H9 (cell line): Measurements from ENCODE around the gene TMEM191C. TPM values are rescaled to one million over a fixed set of nuclear protein-coding genes. Genes with fewer than 3 reads are reported as not detected.
"Not testable (repeated sequence)": the region's sequence is repeated elsewhere in the genome, so short reads cannot be mapped to it uniquely, and the experiment has no call there.

Source experiments
- DNase-seq: peaks from one replicate; pipeline ENCODE4 v3.0.0-alpha.2; 2017
- H2AFZ ChIP-seq: one replicate; pipeline ENCODE4 v1.6.1; 2013; ENCODE audit warnings: mild to moderate bottlenecking, low read length, control low read depth, moderate library complexity
- H2AK5ac ChIP-seq: 2 replicates; pipeline ENCODE4 v1.6.1; 2013; ENCODE audit warnings: low read length, control low read depth, mixed read lengths; ENCODE audit not compliant: insufficient read length
- H2BK120ac ChIP-seq: one replicate; pipeline ENCODE4 v1.6.1; 2013; ENCODE audit warnings: low read depth, mild to moderate bottlenecking, low read length, control low read depth, inconsistent platforms; ENCODE audit not compliant: poor library complexity, severe bottlenecking
- H2BK12ac ChIP-seq: 2 replicates; pipeline ENCODE4 v1.6.1; 2013; ENCODE audit warnings: low read length, control low read depth, mixed read lengths, low read depth; ENCODE audit not compliant: insufficient read length
- H2BK15ac ChIP-seq: 2 replicates; pipeline ENCODE4 v1.6.1; 2013; ENCODE audit warnings: low read depth, low read length, control low read depth
- H2BK20ac ChIP-seq: one replicate; pipeline ENCODE4 v1.6.1; 2013; ENCODE audit warnings: low read depth, mild to moderate bottlenecking, low read length, control low read depth, inconsistent platforms; ENCODE audit not compliant: poor library complexity, severe bottlenecking
- H2BK5ac ChIP-seq: 2 replicates; pipeline ENCODE4 v1.6.1; 2013; ENCODE audit warnings: low read length, control low read depth, mixed read lengths; ENCODE audit not compliant: insufficient read length
- H3K14ac ChIP-seq: 2 replicates; pipeline ENCODE4 v1.6.1; 2013; ENCODE audit warnings: low read length, control low read depth; ENCODE audit not compliant: insufficient read depth
- H3K18ac ChIP-seq: 2 replicates; pipeline ENCODE4 v1.6.1; 2013; ENCODE audit warnings: low read depth, mild to moderate bottlenecking, mixed read lengths, low read length, control low read depth; ENCODE audit not compliant: insufficient read length
- H3K23ac ChIP-seq: 2 replicates; pipeline ENCODE4 v1.6.1; 2013; ENCODE audit warnings: low read length, control low read depth, mixed read lengths, low read depth; ENCODE audit not compliant: insufficient read length
- H3K23me2 ChIP-seq: 2 replicates; pipeline ENCODE4 v1.6.1; 2013; ENCODE audit warnings: low read depth, mild to moderate bottlenecking, mixed read lengths, low read length, control low read depth; ENCODE audit not compliant: insufficient read length, poor library complexity, severe bottlenecking
- H3K27ac ChIP-seq: 2 replicates; pipeline ENCODE4 v1.5.1; 2013; ENCODE audit warnings: low read length, control low read depth, mixed read lengths, low read depth; ENCODE audit not compliant: insufficient read length
- H3K27me3 ChIP-seq: 2 replicates; pipeline ENCODE4 v1.6.1; 2013; ENCODE audit warnings: low read length, control low read depth, inconsistent platforms; ENCODE audit not compliant: insufficient read depth
- H3K4ac ChIP-seq: 2 replicates; pipeline ENCODE4 v1.6.1; 2013; ENCODE audit warnings: low read depth, mild to moderate bottlenecking, control low read depth, inconsistent platforms, low read length, moderate library complexity
- H3K4me1 ChIP-seq: 2 replicates; pipeline ENCODE4 v1.6.1; 2013; ENCODE audit warnings: low read length, control low read depth, inconsistent platforms; ENCODE audit not compliant: insufficient read depth
- H3K4me2 ChIP-seq: 2 replicates; pipeline ENCODE4 v1.6.1; 2013; ENCODE audit warnings: low read length, control low read depth, mixed read lengths; ENCODE audit not compliant: insufficient read length, insufficient read depth
- H3K56ac ChIP-seq: 2 replicates; pipeline ENCODE4 v1.6.1; 2013; ENCODE audit warnings: low read depth, mild to moderate bottlenecking, mixed read lengths, low read length, control low read depth; ENCODE audit not compliant: insufficient read length
- H3K79me1 ChIP-seq: 2 replicates; pipeline ENCODE4 v1.6.1; 2013; ENCODE audit warnings: low read depth, mild to moderate bottlenecking, moderate library complexity, low read length, control low read depth, inconsistent platforms; ENCODE audit not compliant: insufficient read depth, poor library complexity, severe bottlenecking
- H3K79me2 ChIP-seq: 2 replicates; pipeline ENCODE4 v1.6.1; 2013; ENCODE audit warnings: low read length, control low read depth, inconsistent platforms; ENCODE audit not compliant: insufficient read depth
- H3K9ac ChIP-seq: 2 replicates; pipeline ENCODE4 v1.6.1; 2013; ENCODE audit warnings: low read length, control low read depth, mixed read lengths; ENCODE audit not compliant: insufficient read length; ENCODE audit errors: extremely low read depth
- H3K9me3 ChIP-seq: one replicate; pipeline ENCODE4 v1.6.1; 2013; ENCODE audit warnings: low read depth, low read length, inconsistent platforms; ENCODE audit not compliant: control insufficient read depth
- H3T11ph ChIP-seq: one replicate; pipeline ENCODE4 v1.6.1; 2013; ENCODE audit warnings: mild to moderate bottlenecking, low read length, control low read depth, inconsistent platforms
- H4K20me1 ChIP-seq: one replicate; pipeline ENCODE4 v1.6.1; 2013; ENCODE audit not compliant: control insufficient read depth, insufficient read length, insufficient read depth
- H4K5ac ChIP-seq: 2 replicates; pipeline ENCODE4 v1.6.1; 2013; ENCODE audit warnings: low read depth, mild to moderate bottlenecking, mixed read lengths, low read length, control low read depth; ENCODE audit not compliant: insufficient read length
- H4K8ac ChIP-seq: replicated peaks from 2 replicates; pipeline ENCODE4 v1.6.1; 2013; ENCODE audit warnings: low read length, control low read depth, mixed read lengths, low read depth; ENCODE audit not compliant: insufficient read length
- H4K91ac ChIP-seq: 2 replicates; pipeline ENCODE4 v1.6.1; 2013; ENCODE audit warnings: low read depth, mild to moderate bottlenecking, moderate library complexity, mixed read lengths, low read length, control low read depth; ENCODE audit not compliant: insufficient read length
- H3K27ac Mint-ChIP-seq, 3 experiments: 2 replicates in 2 of 3; 3 replicates in 1 of 3; pipeline ENCODE4 v1.8.0; 2020 to 2021; ENCODE audit warnings: mixed read lengths in 3 of 3, mild to moderate bottlenecking in 1 of 3, moderate library complexity in 1 of 3
- H3K27me3 Mint-ChIP-seq: 2 replicates; pipeline ENCODE4 v1.8.0; 2021; ENCODE audit warnings: low read depth, mild to moderate bottlenecking, moderate library complexity, mixed read lengths
- H3K36me3 Mint-ChIP-seq, 3 experiments: 2 replicates in 2 of 3; 3 replicates in 1 of 3; pipeline ENCODE4 v1.8.0; 2020 to 2021; ENCODE audit warnings: low read depth in 3 of 3, mixed read lengths in 3 of 3; ENCODE audit not compliant: insufficient read depth in 1 of 3
- H3K4me1 Mint-ChIP-seq, 2 experiments: 2 replicates each; pipeline ENCODE4 v1.8.0; 2020; ENCODE audit warnings: mixed read lengths in 2 of 2
- H3K4me3 Mint-ChIP-seq, 2 experiments: 2 replicates in 1 of 2; 3 replicates in 1 of 2; pipeline ENCODE4 v1.8.0; 2020 to 2021; ENCODE audit warnings: mild to moderate bottlenecking in 2 of 2, mixed read lengths in 2 of 2, moderate library complexity in 1 of 2
- H3K9me3 Mint-ChIP-seq, 2 experiments: 2 replicates in 1 of 2; 3 replicates in 1 of 2; pipeline ENCODE4 v1.8.0; 2020; ENCODE audit warnings: mild to moderate bottlenecking in 2 of 2, mixed read lengths in 2 of 2, moderate library complexity in 1 of 2
- WGBS: extraction: QIAGEN DNeasy Blood & Tissue Kit; methylation state at CpG from one replicate; pipeline ENCODE4 v1.1.7; 2013; ENCODE audit warnings: missing lambda C conversion rate, low lambda C conversion rate, mixed read lengths; ENCODE audit not compliant: insufficient read length; ENCODE audit errors: extremely low coverage; 5-methylcytosine and 5-hydroxymethylcytosine counted together
- total RNA-seq: library from RNA; stranded (reverse); gene quantifications from 2 replicates; pipeline ENCODE4 v1.2.1, GENCODE V29; 2021

The TMEM191C gene
- total RNA-seq, 1 experiment from 2014 or later: 4.2 TPM

GRCh38 chr22:21498489-21498888, 31.3 kb downstream of the TMEM191C start:
- not testable (repeated sequence) for H3K23ac ChIP-seq, H3K4me3 Mint-ChIP-seq, H2BK5ac ChIP-seq, H2BK120ac ChIP-seq, H2BK15ac ChIP-seq, DNase-seq, H4K20me1 ChIP-seq, H3K56ac ChIP-seq, H4K8ac ChIP-seq, H4K5ac ChIP-seq, H3K14ac ChIP-seq, H3K79me1 ChIP-seq, H3K27me3 ChIP-seq, H3K4me1 ChIP-seq, H2AFZ ChIP-seq, H3K9me3 Mint-ChIP-seq, H3K79me2 ChIP-seq, H3K27ac ChIP-seq, H3K4me1 Mint-ChIP-seq, H3K23me2 ChIP-seq, H2BK20ac ChIP-seq, H3K27me3 Mint-ChIP-seq, H3K18ac ChIP-seq, H3K9me3 ChIP-seq, H3K27ac Mint-ChIP-seq, H2BK12ac ChIP-seq, H3K9ac ChIP-seq, H3K4ac ChIP-seq, H3K4me2 ChIP-seq, H2AK5ac ChIP-seq, H4K91ac ChIP-seq, H3T11ph ChIP-seq, H3K36me3 Mint-ChIP-seq
- whole genome bisulfite sequencing: no CpG with 5 or more reads among the region's 7 CpGs

GRCh38 chr22:21499623-21500506, 32.7 kb downstream of the TMEM191C start:
- not testable (repeated sequence) for H3K79me1 ChIP-seq, H3K27ac ChIP-seq, H3K4me3 Mint-ChIP-seq, H4K20me1 ChIP-seq, H3K18ac ChIP-seq, H3K23ac ChIP-seq, H3K27ac Mint-ChIP-seq, H3K4ac ChIP-seq, H3K4me1 Mint-ChIP-seq, H3K56ac ChIP-seq, H2AFZ ChIP-seq, H3K4me1 ChIP-seq, H3T11ph ChIP-seq, H2BK15ac ChIP-seq, H4K8ac ChIP-seq, H3K14ac ChIP-seq, DNase-seq, H3K27me3 Mint-ChIP-seq, H3K79me2 ChIP-seq, H3K4me2 ChIP-seq, H2BK20ac ChIP-seq, H2BK120ac ChIP-seq, H3K9ac ChIP-seq, H3K36me3 Mint-ChIP-seq, H4K5ac ChIP-seq, H3K27me3 ChIP-seq, H2BK5ac ChIP-seq, H3K23me2 ChIP-seq, H4K91ac ChIP-seq, H3K9me3 Mint-ChIP-seq, H3K9me3 ChIP-seq, H2BK12ac ChIP-seq, H2AK5ac ChIP-seq
- no CpG with 5 or more reads among the region's 16 CpGs for WGBS
